ENCODE data around the gene KRTAP1-5. TPM values are rescaled to one million over a fixed set of nuclear protein-coding genes. Genes with fewer than 3 reads are reported as not detected.
"Not testable (repeated sequence)": the region's sequence is repeated elsewhere in the genome, so short reads cannot be mapped to it uniquely, and the experiment has no call there.

KRTAP1-5 gene
- total and polyA plus RNA-seq, 12 donors = not detected

DNA sequence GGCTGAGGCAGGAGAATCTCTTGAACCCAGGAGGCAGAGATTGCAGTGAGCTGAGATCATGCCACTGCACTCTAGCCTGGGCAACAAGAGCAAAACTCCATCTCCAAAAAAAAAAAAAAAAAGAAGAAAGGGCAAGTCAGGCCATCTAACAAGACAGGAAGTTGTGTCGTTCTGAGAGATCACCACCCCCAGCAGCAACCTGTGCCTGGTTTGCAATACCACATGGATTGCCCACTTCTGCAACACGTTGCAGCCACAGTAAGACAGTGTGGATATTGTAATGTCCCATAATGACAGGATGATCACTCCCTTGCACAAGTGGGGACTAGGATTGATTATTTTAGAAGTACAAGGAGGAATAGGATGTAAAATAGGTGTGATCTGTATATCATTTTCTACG lies 42.0 kb upstream of the KRTAP1-5 start:
- H3K9me3 ChIP-seq (replicated peaks in 1 of 3) = no peaks in the 10 kb centered on the region
- H3K36me3 ChIP-seq (replicated peaks in 1 of 2) = no peaks in the 10 kb centered on the region
- H3K4me1 ChIP-seq (replicated peaks in 1 of 2) = no peaks in the 10 kb centered on the region
- intact Hi-C loops (cut with DNase I) = no loop called here
- no peak overlapping the region for H3K27ac ChIP-seq
- WGBS, 4 donors = 70 to 85% (median 78%) methylated on average over 3 of the region's 3 CpGs
- TF ChIP-seq, protein P1, sequence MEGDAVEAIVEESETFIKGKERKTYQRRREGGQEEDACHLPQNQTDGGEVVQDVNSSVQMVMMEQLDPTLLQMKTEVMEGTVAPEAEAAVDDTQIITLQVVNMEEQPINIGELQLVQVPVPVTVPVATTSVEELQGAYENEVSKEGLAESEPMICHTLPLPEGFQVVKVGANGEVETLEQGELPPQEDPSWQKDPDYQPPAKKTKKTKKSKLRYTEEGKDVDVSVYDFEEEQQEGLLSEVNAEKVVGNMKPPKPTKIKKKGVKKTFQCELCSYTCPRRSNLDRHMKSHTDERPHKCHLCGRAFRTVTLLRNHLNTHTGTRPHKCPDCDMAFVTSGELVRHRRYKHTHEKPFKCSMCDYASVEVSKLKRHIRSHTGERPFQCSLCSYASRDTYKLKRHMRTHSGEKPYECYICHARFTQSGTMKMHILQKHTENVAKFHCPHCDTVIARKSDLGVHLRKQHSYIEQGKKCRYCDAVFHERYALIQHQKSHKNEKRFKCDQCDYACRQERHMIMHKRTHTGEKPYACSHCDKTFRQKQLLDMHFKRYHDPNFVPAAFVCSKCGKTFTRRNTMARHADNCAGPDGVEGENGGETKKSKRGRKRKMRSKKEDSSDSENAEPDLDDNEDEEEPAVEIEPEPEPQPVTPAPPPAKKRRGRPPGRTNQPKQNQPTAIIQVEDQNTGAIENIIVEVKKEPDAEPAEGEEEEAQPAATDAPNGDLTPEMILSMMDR (IDR thresholded peaks at IDR 0.05) = no peak
- no peak for TF ChIP-seq POLR2A (IDR thresholded peaks at IDR 0.05)
- no peaks in the 10 kb centered on the region for H3K27me3 ChIP-seq
- no peak overlapping the region for H3K4me3 ChIP-seq
- DNase-seq = no peak

DNA sequence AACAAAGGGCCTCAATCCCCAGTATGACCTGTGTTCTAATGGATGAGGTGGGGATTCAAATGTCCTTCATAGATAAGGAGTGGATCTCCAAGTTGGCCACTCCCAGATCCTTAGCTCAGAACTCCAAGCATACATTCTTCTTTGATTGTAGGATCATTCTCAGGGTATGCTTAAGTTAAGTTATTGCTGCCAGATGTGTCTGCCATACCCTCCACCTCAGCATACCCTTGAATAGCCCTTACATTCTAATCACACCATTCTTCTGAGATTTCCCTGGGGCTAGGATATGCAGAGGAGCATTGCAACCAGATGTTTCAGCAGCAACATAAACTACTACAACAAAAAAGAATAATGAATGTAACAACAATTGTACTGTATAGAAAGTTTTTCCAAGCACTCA lies 40.3 kb upstream of the KRTAP1-5 start:
- Histone ChIP-seq H3K27ac (no peak overlapping the region), H3K4me1 (replicated peaks in 1 of 2) (no peaks in the 10 kb centered on the region), H3K27me3 (no peaks in the 10 kb centered on the region), H3K9me3 (replicated peaks in 1 of 3) (no peaks in the 10 kb centered on the region), H3K36me3 (replicated peaks in 1 of 2) (no peaks in the 10 kb centered on the region), H3K4me3 (no peak overlapping the region)
- TF ChIP-seq POLR2A (IDR thresholded peaks at IDR 0.05) = no peak
- DNase-seq = no peak
- intact Hi-C loops (cut with DNase I) = no loop called here

DNA sequence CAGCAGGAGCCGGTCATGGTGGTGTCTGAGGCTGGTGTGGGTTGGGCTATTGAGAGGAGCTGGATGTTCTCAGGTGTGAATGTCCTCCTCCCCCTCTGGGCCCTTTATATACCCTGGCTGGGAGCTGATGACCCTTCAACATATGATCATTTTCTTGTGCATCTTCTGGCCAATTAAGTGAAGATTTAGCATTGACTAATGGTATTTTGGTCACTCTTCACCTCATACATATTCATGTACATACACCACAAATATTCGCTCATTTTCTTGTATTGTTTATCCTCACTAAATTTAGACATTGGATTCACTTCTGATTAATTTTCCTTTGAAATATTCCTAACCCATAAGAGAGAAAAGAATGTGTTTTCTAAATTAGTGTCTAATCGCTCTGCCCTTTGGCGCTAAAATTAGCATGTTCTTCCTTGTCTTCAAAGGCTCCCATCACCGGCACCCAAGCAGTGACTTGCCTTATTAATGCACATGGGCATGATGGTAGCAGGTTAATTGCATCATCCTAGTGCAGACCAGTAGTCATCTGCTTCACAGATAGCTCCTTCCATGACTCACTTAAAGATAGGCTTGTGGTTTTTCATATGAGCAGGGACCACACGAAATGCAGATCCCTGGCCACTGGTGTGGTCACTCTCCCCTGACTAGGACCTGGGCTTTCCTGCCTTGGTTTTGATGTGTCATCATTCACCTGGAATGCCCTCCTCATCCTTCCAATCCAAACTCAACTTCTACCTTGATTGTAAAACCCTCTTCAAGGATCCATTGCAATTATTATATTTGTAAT lies 39.0 kb upstream of the KRTAP1-5 start, which contains the start of gene KRTAP2-4:
Gene KRTAP2-4 (minus strand): TSS at position 51 of the 796 bp plus-strand sequence. CDS start 34 bp downstream, at position 17.
- no peak within 1 kb of the TSS for H3K27ac ChIP-seq

DNA sequence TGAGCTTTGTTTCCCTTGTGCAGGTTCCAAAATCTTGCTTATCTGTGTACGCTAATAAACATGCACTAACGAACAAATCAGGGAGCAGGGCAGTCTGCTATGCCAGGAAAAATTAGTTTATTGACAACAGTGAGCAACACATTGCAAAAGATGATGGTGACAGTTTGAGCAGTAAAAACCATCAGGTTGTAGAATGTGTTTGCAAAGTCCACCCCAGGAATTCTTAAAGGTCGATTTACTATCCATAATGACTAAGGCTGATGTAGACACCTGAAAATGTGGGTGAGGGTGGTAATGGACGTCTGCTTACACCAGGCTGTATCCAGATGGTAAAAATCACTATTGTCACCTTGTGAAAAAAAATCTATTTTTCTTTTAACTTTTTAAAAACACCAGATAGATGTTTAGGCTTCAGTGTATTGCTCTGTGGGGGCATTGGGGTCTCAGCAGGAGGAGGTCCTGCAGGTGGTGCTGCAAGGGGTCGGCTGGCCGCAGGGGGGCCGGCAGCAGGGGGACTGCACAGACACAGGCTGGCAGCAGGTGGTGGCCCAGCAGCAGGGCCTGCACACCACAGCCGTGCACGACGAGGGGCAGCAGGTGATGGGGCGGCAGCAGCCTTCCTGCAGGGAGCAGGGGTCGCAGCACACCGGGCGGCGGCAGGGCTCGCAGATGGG lies 38.1 kb upstream of the KRTAP1-5 start:
- H3K4me3 ChIP-seq; H3K36me3 ChIP-seq (replicated peaks in 1 of 2); H3K27me3 ChIP-seq; H3K27ac ChIP-seq; DNase-seq; H3K4me1 ChIP-seq (replicated peaks in 1 of 2); intact Hi-C loops (cut with DNase I); H3K9me3 ChIP-seq (replicated peaks in 1 of 3): not testable (repeated sequence)
- 66 to 88% (median 72%) methylated on average over 7 of the region's 16 CpGs for WGBS, 4 donors

More for the DNA sequence above, 39.0 kb upstream of the KRTAP1-5 start, which contains the start of gene KRTAP2-4:
- DNase-seq = no peak
- H3K4me1 ChIP-seq (replicated peaks in 1 of 2) = no peaks in the 10 kb centered on the region
- TF ChIP-seq, protein P1 (IDR thresholded peaks at IDR 0.05) = no peak
- no peak for TF ChIP-seq POLR2A (IDR thresholded peaks at IDR 0.05)
- H3K9me3 ChIP-seq (replicated peaks in 1 of 3) = no peaks in the 10 kb centered on the region
- WGBS, 4 donors = 86 to 94% (median 88%) methylated on average over 5 to 6 of the region's 6 CpGs
- intact Hi-C loops (cut with DNase I) = no loop called here
- no peak within 1 kb of the TSS for H3K4me3 ChIP-seq
- no peaks in the 10 kb centered on the region for H3K36me3 ChIP-seq (replicated peaks in 1 of 2)
- H3K27me3 ChIP-seq = no peaks in the 10 kb centered on the region

DNA sequence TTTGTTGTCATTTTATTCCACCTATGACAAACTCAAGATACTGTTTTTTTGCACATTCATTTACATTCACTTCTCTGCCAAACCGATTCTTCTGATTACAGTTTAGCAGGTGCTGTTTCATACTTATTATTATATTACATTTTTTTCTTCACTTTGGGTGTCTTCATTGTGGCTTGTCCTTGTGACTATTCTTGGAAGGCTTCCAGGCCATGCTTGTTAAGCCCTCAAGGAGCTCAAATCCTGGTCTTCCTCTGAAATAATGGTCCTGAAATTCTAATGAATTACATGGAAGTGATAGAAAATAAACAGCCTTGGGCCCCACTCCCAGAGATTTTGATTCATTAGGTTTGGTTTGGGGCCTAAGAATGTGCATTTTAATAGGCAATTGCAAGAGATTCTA lies 37.3 kb upstream of the KRTAP1-5 start:
- Histone ChIP-seq H3K4me3 (no peak overlapping the region), H3K4me1 (replicated peaks in 1 of 2) (no peaks in the 10 kb centered on the region), H3K27ac (no peak overlapping the region), H3K9me3 (replicated peaks in 1 of 3) (no peaks in the 10 kb centered on the region), H3K27me3 (no peaks in the 10 kb centered on the region), H3K36me3 (replicated peaks in 1 of 2) (no peaks in the 10 kb centered on the region)
- intact Hi-C loops (cut with DNase I) = no loop called here
- TF ChIP-seq POLR2A (IDR thresholded peaks at IDR 0.05) = no peak
- TF ChIP-seq, protein P1 (IDR thresholded peaks at IDR 0.05) = no peak
- 81 to 89% (median 86%) methylated on average over 1 of the region's 1 CpG for WGBS, 4 donors
- DNase-seq = no peak

Measured in adrenal gland (tissue), 12 donors.